ENCODE data around the gene SAMD13.

Gene SAMD13

GRCh38 chr1:84376000-84376910 lies 74.7 kb downstream of the SAMD13 start:
- DNase-seq, result no peak

- DNase-seq, result no peak
Measured at GRCh38 chr1:84377480-84378095, 76.1 kb downstream of the SAMD13 start.

- no peak for DNase-seq
Measured at GRCh38 chr1:84379138-84379916, 77.8 kb downstream of the SAMD13 start.

GRCh38 chr1:84379917-84380180 lies 78.3 kb downstream of the SAMD13 start:
- DNase-seq, result no peak

- DNase-seq, result no peak
Measured at GRCh38 chr1:84382127-84382526, 80.6 kb downstream of the SAMD13 start.

- DNase-seq, result no peak
Measured at GRCh38 chr1:84385347-84385746, 83.8 kb downstream of the SAMD13 start.

GRCh38 chr1:84386716-84387479 lies 85.4 kb downstream of the SAMD13 start:
- DNase-seq, result no peak

GRCh38 chr1:84387480-84388163 lies 86.1 kb downstream of the SAMD13 start:
- DNase-seq, result peak; percentile 5

GRCh38 chr1:84390226-84390625 lies 88.7 kb downstream of the SAMD13 start:
- DNase-seq, result no peak

GRCh38 chr1:84398175-84399155 lies 97.0 kb downstream of the SAMD13 start, which contains the start of gene DNASE2B:
TSS of gene DNASE2B (plus strand) at chr1:84398484. CDS start at chr1:84398565, 81 bp downstream.
- no peak for DNase-seq

All from NCI-H1092 (cell line).